SH-SY5Y (cell line): ENCODE data around the gene FRAT1.

ENCODE experiments used
- GATA2 ChIP-seq: IDR thresholded peaks from 2 replicates; pipeline ENCODE4 v1.6.1; 2011; ENCODE audit warnings: mild to moderate bottlenecking, low read depth, low read length
- GATA3 ChIP-seq: IDR thresholded peaks from 2 replicates; pipeline ENCODE4 v1.6.1; 2011; ENCODE audit warnings: low read depth, mild to moderate bottlenecking, low read length, moderate library complexity

Gene FRAT1

GRCh38 chr10:97338041-97338440, 19.0 kb downstream of the FRAT1 start:
- no peak for TF ChIP-seq GATA2
- TF ChIP-seq GATA3, result no peak

GRCh38 chr10:97341416-97341815, 22.3 kb downstream of the FRAT1 start:
- no peak for TF ChIP-seq GATA2

GRCh38 chr10:97347317-97347716, 28.2 kb downstream of the FRAT1 start:
- TF ChIP-seq GATA2, result no peak
- TF ChIP-seq GATA3, result no peak

GRCh38 chr10:97349752-97350513, 30.9 kb downstream of the FRAT1 start:
- TF ChIP-seq GATA3 (no peak), GATA2 (no peak)

GRCh38 chr10:97353945-97354344, 34.9 kb downstream of the FRAT1 start:
- TF ChIP-seq GATA2 (no peak), GATA3 (no peak)

GRCh38 chr10:97355571-97355975, 36.5 kb downstream of the FRAT1 start:
- TF ChIP-seq GATA2 (no peak), GATA3 (no peak)

GRCh38 chr10:97356318-97356914, 37.3 kb downstream of the FRAT1 start:
- TF ChIP-seq GATA3 (no peak), GATA2 (no peak)

- no peak for TF ChIP-seq GATA2
- no peak for TF ChIP-seq GATA3
Observed at GRCh38 chr10:97356918-97357317, 37.8 kb downstream of the FRAT1 start.

- TF ChIP-seq GATA3, result no peak
- no peak for TF ChIP-seq GATA2
Observed at GRCh38 chr10:97358349-97358748, 39.3 kb downstream of the FRAT1 start.

GRCh38 chr10:97358781-97359180, 39.7 kb downstream of the FRAT1 start:
- no peak for TF ChIP-seq GATA3
- TF ChIP-seq GATA2, result no peak

GRCh38 chr10:97360705-97361536, 41.9 kb downstream of the FRAT1 start:
- TF ChIP-seq GATA2 (no peak), GATA3 (no peak)

GRCh38 chr10:97361537-97361901, 42.4 kb downstream of the FRAT1 start:
- TF ChIP-seq GATA2 (no peak), GATA3 (no peak)

GRCh38 chr10:97362310-97363033, 43.4 kb downstream of the FRAT1 start:
- TF ChIP-seq GATA2, result no peak
- TF ChIP-seq GATA3, result no peak

- TF ChIP-seq GATA2 (no peak), GATA3 (no peak)
Observed at GRCh38 chr10:97363071-97363470, 44.0 kb downstream of the FRAT1 start.

GRCh38 chr10:97365761-97366351, 46.8 kb downstream of the FRAT1 start:
- TF ChIP-seq GATA3 (no peak), GATA2 (no peak)

GRCh38 chr10:97366572-97366971, 47.5 kb downstream of the FRAT1 start:
- TF ChIP-seq GATA2 (no peak), GATA3 (no peak)
